SK-N-SH treated with all-trans-retinoic acid at 6 μM for 48 hours (cell line): ENCODE data around the gene FAM83D.

ENCODE experiments used
- ATAC-seq: fragments of 200-7000 bp; cut with Tn5 transposase; 3 replicates; pipeline ENCODE4 v1.9.1; 2020; ENCODE audit warnings: mild to moderate bottlenecking, moderate library complexity
- ARNTL ChIP-seq: fragments of 450-650 bp; formaldehyde crosslinking; IDR thresholded peaks from 2 replicates; pipeline ENCODE4 v1.5.0; 2020; ENCODE audit warnings: low read depth, mild to moderate bottlenecking, moderate library complexity, borderline replicate concordance
- BACH2 ChIP-seq: fragments of 250-450 bp; sonication (Bioruptor Pico); IDR thresholded peaks from 2 replicates; pipeline ENCODE4 v1.9.0; 2021; ENCODE audit warnings: mild to moderate bottlenecking, borderline replicate concordance
- CREB5 ChIP-seq: fragments of 250-450 bp; sonication (Bioruptor Pico); IDR thresholded peaks from 2 replicates; pipeline ENCODE4 v1.5.1; 2020; ENCODE audit warnings: low read depth, mild to moderate bottlenecking, moderate library complexity
- CSDC2 ChIP-seq: fragments of 250-450 bp; sonication (Bioruptor Pico); IDR thresholded peaks from 2 replicates; pipeline ENCODE4 v1.5.0; 2020; ENCODE audit warnings: mild to moderate bottlenecking, moderate library complexity
- ESRRG ChIP-seq: fragments of 250-450 bp; sonication (Bioruptor Pico); IDR thresholded peaks from 2 replicates; pipeline ENCODE4 v1.6.1; 2021; ENCODE audit warnings: mild to moderate bottlenecking
- GLIS3 ChIP-seq: fragments of 250-450 bp; sonication (Bioruptor Pico); IDR thresholded peaks from 2 replicates; pipeline ENCODE4 v1.5.0; 2020; ENCODE audit warnings: mild to moderate bottlenecking, moderate library complexity
- ISL1 ChIP-seq: fragments of 250-450 bp; sonication (Bioruptor Pico); IDR thresholded peaks from 2 replicates; pipeline ENCODE4 v2.1.2; 2022; ENCODE audit warnings: mild to moderate bottlenecking, moderate library complexity
- OSR1 ChIP-seq: fragments of 250-450 bp; sonication (Bioruptor Pico); IDR thresholded peaks from 2 replicates; pipeline ENCODE4 v1.8.0; 2022; ENCODE audit warnings: moderate library complexity, mild to moderate bottlenecking, inconsistent platforms
- POU6F1 ChIP-seq: fragments of 250-450 bp; sonication (Bioruptor Pico); IDR thresholded peaks from 2 replicates; pipeline ENCODE4 v1.8.0; 2021; ENCODE audit warnings: low read depth, mild to moderate bottlenecking, moderate library complexity, borderline replicate concordance
- PPARA ChIP-seq: fragments of 250-450 bp; sonication (Bioruptor Pico); IDR thresholded peaks from 2 replicates; pipeline ENCODE4 v1.5.0; 2020; ENCODE audit warnings: mild to moderate bottlenecking, borderline replicate concordance
- RARB ChIP-seq: fragments of 250-450 bp; sonication (Bioruptor Pico); IDR thresholded peaks from 2 replicates; pipeline ENCODE4 v1.8.0; 2021; ENCODE audit warnings: mild to moderate bottlenecking, moderate library complexity
- SNAI2 ChIP-seq: fragments of 250-450 bp; sonication (Bioruptor Pico); IDR thresholded peaks from 2 replicates; pipeline ENCODE4 v1.5.0; 2020; ENCODE audit warnings: mild to moderate bottlenecking, moderate library complexity
- TCF4 ChIP-seq: fragments of 250-450 bp; sonication (Bioruptor Pico); IDR thresholded peaks from 2 replicates; pipeline ENCODE4 v1.8.0; 2021; ENCODE audit warnings: mild to moderate bottlenecking, moderate library complexity, borderline replicate concordance
- TOX ChIP-seq: fragments of 250-450 bp; sonication (Bioruptor Pico); IDR thresholded peaks from 2 replicates; pipeline ENCODE4 v1.8.0; 2021; ENCODE audit warnings: mild to moderate bottlenecking, moderate library complexity, borderline replicate concordance
- TSHZ2 ChIP-seq: fragments of 250-450 bp; sonication (Bioruptor Pico); IDR thresholded peaks from 2 replicates; pipeline ENCODE4 v1.5.0; 2020; ENCODE audit warnings: mild to moderate bottlenecking, moderate library complexity
- ZC3H10 ChIP-seq: fragments of 250-450 bp; sonication (Bioruptor Pico); IDR thresholded peaks from 2 replicates; pipeline ENCODE4 v1.5.1; 2021; ENCODE audit warnings: mild to moderate bottlenecking, moderate library complexity
- ZFP3 ChIP-seq: fragments of 250-450 bp; sonication (Bioruptor Pico); IDR thresholded peaks from 2 replicates; pipeline ENCODE4 v1.5.0; 2020; ENCODE audit warnings: mild to moderate bottlenecking, moderate library complexity
- ZFP30 ChIP-seq: fragments of 450-650 bp; formaldehyde crosslinking; IDR thresholded peaks from 2 replicates; pipeline ENCODE4 v1.5.0; 2022; ENCODE audit warnings: mild to moderate bottlenecking, moderate library complexity
- ZNF565 ChIP-seq: fragments of 450-650 bp; formaldehyde crosslinking; conservative IDR thresholded peaks from 2 replicates; pipeline ENCODE4 v1.5.0; 2020; ENCODE audit warnings: low read depth, mild to moderate bottlenecking, moderate library complexity
- ZNF70 ChIP-seq: fragments of 450-650 bp; formaldehyde crosslinking; IDR thresholded peaks from 2 replicates; pipeline ENCODE4 v1.5.0; 2020; ENCODE audit warnings: mild to moderate bottlenecking, moderate library complexity
- ZNF8 ChIP-seq: fragments of 450-650 bp; formaldehyde crosslinking; IDR thresholded peaks from 2 replicates; pipeline ENCODE4 v1.5.0; 2020; ENCODE audit warnings: mild to moderate bottlenecking, moderate library complexity

FAM83D gene

GRCh38 chr20:38881806-38882440 lies 44.3 kb upstream of the FAM83D start:
- no peak for ATAC-seq
- TF ChIP-seq ARNTL (CRISPR knock-in tag), result no peak
- no peak for TF ChIP-seq BACH2 (CRISPR knock-in tag)
- TF ChIP-seq ZC3H10, result no peak
- TF ChIP-seq POU6F1, result no peak
- TF ChIP-seq OSR1 (CRISPR knock-in tag), result no peak

- ATAC-seq, result no peak
- TF ChIP-seq SNAI2 (CRISPR knock-in tag) (no peak), ZFP3 (peak; percentile 97)
- TF ChIP-seq, all 23 proteins: peak for 1
Measured at GRCh38 chr20:38882600-38882999, 43.6 kb upstream of the FAM83D start.

GRCh38 chr20:38883081-38883980 lies 42.9 kb upstream of the FAM83D start:
- ATAC-seq, result peak; percentile 84

GRCh38 chr20:38883981-38884733 lies 42.1 kb upstream of the FAM83D start:
- ATAC-seq, result no peak
- no peak for TF ChIP-seq ZNF8
- TF ChIP-seq POU6F1, result no peak
- TF ChIP-seq BACH2 (CRISPR knock-in tag), result no peak
- TF ChIP-seq ZFP30 (CRISPR knock-in tag), result no peak
- TF ChIP-seq GLIS3 (CRISPR knock-in tag), result no peak
- no peak for TF ChIP-seq ESRRG (CRISPR knock-in tag)
- TF ChIP-seq ZNF565 (CRISPR knock-in tag), result no peak
- TF ChIP-seq TCF4 (CRISPR knock-in tag), result no peak
- no peak for TF ChIP-seq ISL1
- no peak for TF ChIP-seq OSR1 (CRISPR knock-in tag)
- no peak for TF ChIP-seq ZFP3
- TF ChIP-seq CREB5 (CRISPR knock-in tag), result no peak
- no peak for TF ChIP-seq CSDC2 (CRISPR knock-in tag)
- no peak for TF ChIP-seq RARB (CRISPR knock-in tag)
- no peak for TF ChIP-seq PPARA
- no peak for TF ChIP-seq TOX
- TF ChIP-seq SNAI2 (CRISPR knock-in tag), result no peak

More at GRCh38 chr20:38883081-38883980, 42.9 kb upstream of the FAM83D start:
- TF ChIP-seq ZFP3, result 0 out of 2 replicates have a peak, but pooled peaks have one; percentile 7
- no peak for TF ChIP-seq OSR1 (CRISPR knock-in tag)
- TF ChIP-seq BACH2 (CRISPR knock-in tag), result peak; percentile 83
- no peak for TF ChIP-seq TOX
- 0 out of 2 replicates have a peak, but pooled peaks have one; percentile 16 for TF ChIP-seq GLIS3 (CRISPR knock-in tag)
- peak; percentile 55 for TF ChIP-seq ISL1
- TF ChIP-seq ZNF70 (CRISPR knock-in tag), result peak; percentile 62
- no peak for TF ChIP-seq ARNTL (CRISPR knock-in tag)
- peak; percentile 97 for TF ChIP-seq TSHZ2 (CRISPR knock-in tag)
- TF ChIP-seq TCF4 (CRISPR knock-in tag), result peak; percentile 99
- TF ChIP-seq SNAI2 (CRISPR knock-in tag), result peak; percentile 74; the same call in 1 of the 2 replicates
